ENCODE results near the gene PRR9.
"Not testable (repeated sequence)": the region's sequence is repeated elsewhere in the genome, so short reads cannot be mapped to it uniquely, and the experiment has no call there.

Gene PRR9

GRCh38 chr1:153217212-153217611 lies at the start of gene PRR9:
PRR9 (plus strand) TSS chr1:153217584; CDS start chr1:153218145, 561 bp downstream.
- no peak within 1 kb of the TSS for H3K4me3 ChIP-seq (ENCODE audit: low read length)
- peak; percentile 3 for DNase-seq (ENCODE audit: low read depth)
- no peak for TF ChIP-seq CTCF (conservative IDR thresholded peaks at IDR 0.05; ENCODE audit: low read length)

GRCh38 chr1:153168686-153169085 lies 48.7 kb upstream of the PRR9 start:
- no peak overlapping the region for H3K4me3 ChIP-seq (ENCODE audit: low read length)
- no peak for DNase-seq (ENCODE audit: low read depth)
- TF ChIP-seq CTCF (conservative IDR thresholded peaks at IDR 0.05; ENCODE audit: low read length): no peak

GRCh38 chr1:153174624-153175023 lies 42.8 kb upstream of the PRR9 start:
- TF ChIP-seq CTCF (conservative IDR thresholded peaks at IDR 0.05; ENCODE audit: low read length): no peak
- DNase-seq (ENCODE audit: low read depth): no peak

GRCh38 chr1:153178922-153179321 lies 38.5 kb upstream of the PRR9 start:
- no peak for TF ChIP-seq CTCF (conservative IDR thresholded peaks at IDR 0.05; ENCODE audit: low read length)

More at GRCh38 chr1:153174624-153175023, 42.8 kb upstream of the PRR9 start:
- no peak overlapping the region for H3K4me3 ChIP-seq (ENCODE audit: low read length)

GRCh38 chr1:153180556-153180955 lies 36.8 kb upstream of the PRR9 start:
- no peak overlapping the region for H3K4me3 ChIP-seq (ENCODE audit: low read length)
- TF ChIP-seq CTCF (conservative IDR thresholded peaks at IDR 0.05; ENCODE audit: low read length): no peak
- DNase-seq (ENCODE audit: low read depth): no peak

More at GRCh38 chr1:153178922-153179321, 38.5 kb upstream of the PRR9 start:
- DNase-seq (ENCODE audit: low read depth): no peak
- no peak overlapping the region for H3K4me3 ChIP-seq (ENCODE audit: low read length)

- peak; percentile 1 for DNase-seq (ENCODE audit: low read depth)
- not testable (repeated sequence) for H3K4me3 ChIP-seq (ENCODE audit: low read length)
Measured at GRCh38 chr1:153188301-153188700, 29.1 kb upstream of the PRR9 start.

- no peak for DNase-seq (ENCODE audit: low read depth)
Measured at GRCh38 chr1:153190373-153190772, 27.0 kb upstream of the PRR9 start.

More at GRCh38 chr1:153190373-153190772, 27.0 kb upstream of the PRR9 start:
- TF ChIP-seq CTCF (conservative IDR thresholded peaks at IDR 0.05; ENCODE audit: low read length): no peak
- no peak overlapping the region for H3K4me3 ChIP-seq (ENCODE audit: low read length)

All from AG10803 (cell line).